Measurements from ENCODE around the gene GLUD2. TPM values are rescaled to one million over a fixed set of nuclear protein-coding genes. Genes with fewer than 3 reads are reported as not detected.

Gene GLUD2
- total and polyA plus RNA-seq, 2 of the 4 experiments (the other 2 are of a cell fraction), result 0.51 to 1.6 TPM

- no TSS peak for BruUV-seq (replicated peaks)
- TF ChIP-seq CHD1 (IDR thresholded peaks at IDR 0.05; ENCODE audit: low read depth, low read length) (no peak), POLR2A (IDR thresholded peaks at IDR 0.05; ENCODE audit: low read depth, low read length) (no peak), MAZ (IDR thresholded peaks at IDR 0.05; ENCODE audit: borderline replicate concordance, low read depth, low read length) (no peak), FOS (IDR thresholded peaks at IDR 0.05; ENCODE audit: low read depth, low read length) (no peak), USF2 (IDR thresholded peaks at IDR 0.05; ENCODE audit: low read depth, low read length) (no peak), RFX5 (IDR thresholded peaks at IDR 0.05; ENCODE audit: low read depth, low read length) (no peak), NFE2L2 (IDR thresholded peaks at IDR 0.05; ENCODE audit: low read depth, low read length) (no peak), MAFK (IDR thresholded peaks at IDR 0.05; ENCODE audit: low read depth, low read length) (no peak), RCOR1 (IDR thresholded peaks at IDR 0.05; ENCODE audit: insufficient replicate concordance, low read length) (no peak), RAD21 (IDR thresholded peaks at IDR 0.05; ENCODE audit: low read length) (no peak)
Measured at GRCh38 chrX:121050781-121051180, 3.4 kb downstream of the GLUD2 start.

More at GRCh38 chrX:121050781-121051180, 3.4 kb downstream of the GLUD2 start:
- Histone ChIP-seq H3K56ac (ENCODE audit: extremely low read depth, insufficient read depth, low read length) (no peak overlapping the region), H3K23ac (ENCODE audit: low read depth, low read length) (no peak overlapping the region), H4K20me1 (ENCODE audit: insufficient read depth, low read length) (no peaks in the 10 kb centered on the region), H2AK5ac (ENCODE audit: low read depth, low read length) (no peak overlapping the region), H3K4ac (ENCODE audit: low read depth, low read length) (no peak overlapping the region), H4K91ac (ENCODE audit: insufficient read depth, low read depth, low read length) (no peak overlapping the region), H3K14ac (replicated peaks; ENCODE audit: low read depth, low read length) (no peak overlapping the region), H3K9ac (ENCODE audit: low read depth, low read length) (no peak overlapping the region), H2AFZ (replicated peaks; ENCODE audit: low read length, poor library complexity) (no peak overlapping the region), H3K9me1 (ENCODE audit: insufficient read depth, low read length) (no peaks in the 10 kb centered on the region), H3K4me1 (ENCODE audit: control insufficient read depth, insufficient read depth, low read length) (no peaks in the 10 kb centered on the region), H3K79me1 (ENCODE audit: low read depth in 1 of 2, low read length in 2 of 2) (no peaks in the 10 kb centered on the region), H3K27me3 (ENCODE audit: control insufficient read depth, insufficient read depth, low read length) (no peaks in the 10 kb centered on the region), H2BK120ac (ENCODE audit: low read depth, low read length) (no peak overlapping the region), H3K9me3 (ENCODE audit: control insufficient read depth, insufficient read depth, low read length) (no peaks in the 10 kb centered on the region), H3K36me3 (ENCODE audit: control insufficient read depth, insufficient read depth, low read length) (no peaks in the 10 kb centered on the region), H2BK5ac (ENCODE audit: low read depth, low read length, poor library complexity, severe bottlenecking) (no peak overlapping the region), H2BK15ac (ENCODE audit: low read depth, low read length) (no peak overlapping the region), H3K18ac (ENCODE audit: low read depth, low read length) (no peak overlapping the region), H3K27ac (ENCODE audit: insufficient read depth, low read length) (no peak overlapping the region), H4K5ac (ENCODE audit: low read depth, low read length) (no peak overlapping the region), H4K8ac (ENCODE audit: low read depth in 2 of 2, low read length in 2 of 2) (no peak overlapping the region), H2BK20ac (ENCODE audit: low read depth, low read length) (no peak overlapping the region), H2AK9ac (replicated peaks; ENCODE audit: low read depth, low read length, poor library complexity) (no peak overlapping the region), H3K4me3 (ENCODE audit: insufficient read depth, low read depth, low read length) (no peak overlapping the region), H3K4me2 (ENCODE audit: low read depth, low read length) (no peak overlapping the region)
- no peak for DNase-seq
- CTCF ChIA-PET, result no interaction called here
- POLR2A ChIA-PET (ENCODE audit: unreplicated experiment), result no interaction called here
- in situ Hi-C loops (cut with MboI; ENCODE audit: low sequenced_read_pairs) (no loop called here), dilution Hi-C loops (cut with HindIII; ENCODE audit: low sequenced_read_pairs, unreplicated experiment) (no loop called here), intact Hi-C loops (cut with micrococcal nuclease) (no loop called here)
- no peak for ATAC-seq (ENCODE audit: low read depth)
